Lung (tissue), 12 donors: Measurements from ENCODE around the gene TBX5. TPM values are rescaled to one million over a fixed set of nuclear protein-coding genes. Genes with fewer than 3 reads are reported as not detected.
A peak's percentile ranks its signal among the peaks of the same experiment; 100 is the strongest.

Experiments
- ATAC-seq: fragments of 200-7000 bp; cut with Tn5 transposase; one replicate; pipeline ENCODE4 v1.9.1; 2020; ENCODE audit warnings: moderate number of reproducible peaks; ENCODE audit not compliant: insufficient read depth, low FRiP score
- DNase-seq, 3 donors: peaks; one replicate each; pipeline ENCODE4 v3.0.0-alpha.2; 2013 to 2017
- H3K27ac ChIP-seq, 2 donors: one replicate each; pipeline ENCODE4 v1.5.1; 2013; ENCODE audit warnings: mild to moderate bottlenecking in 2 of 2, moderate library complexity in 2 of 2, control low read depth in 1 of 2, inconsistent platforms in 1 of 2, low read depth in 1 of 2, low read length in 1 of 2
- H3K27me3 ChIP-seq, 3 donors: one replicate each; pipeline ENCODE4 v1.5.1; 2013; ENCODE audit warnings: low read length in 2 of 3; ENCODE audit not compliant: control insufficient read depth in 3 of 3, insufficient read depth in 3 of 3
- H3K36me3 ChIP-seq, 4 donors: one replicate each; pipeline ENCODE4 v1.5.1; 2013; ENCODE audit warnings: low read length in 4 of 4, mild to moderate bottlenecking in 1 of 4, moderate library complexity in 1 of 4; ENCODE audit not compliant: control insufficient read depth in 4 of 4, insufficient read depth in 4 of 4
- H3K4me1 ChIP-seq, 5 donors: one replicate each; pipeline ENCODE4 v1.5.1; 2013; ENCODE audit warnings: low read length in 5 of 5, mild to moderate bottlenecking in 2 of 5, moderate library complexity in 1 of 5; ENCODE audit not compliant: control insufficient read depth in 5 of 5, insufficient read depth in 5 of 5
- H3K4me3 ChIP-seq: one replicate; pipeline ENCODE4 v1.5.1; 2013; ENCODE audit warnings: mild to moderate bottlenecking, control low read depth, moderate library complexity
- H3K9ac ChIP-seq, 2 donors: one replicate each; pipeline ENCODE4 v1.5.1; 2013; ENCODE audit warnings: low read length in 2 of 2, control low read depth in 1 of 2; ENCODE audit not compliant: insufficient read depth in 1 of 2
- H3K9me3 ChIP-seq, 4 donors: one replicate each; pipeline ENCODE4 v1.5.1; 2013; ENCODE audit warnings: low read length in 3 of 4, mild to moderate bottlenecking in 1 of 4, moderate library complexity in 1 of 4; ENCODE audit not compliant: control insufficient read depth in 4 of 4, insufficient read depth in 3 of 4
- WGBS, 2 donors: extraction: QIAGEN DNeasy Blood & Tissue Kit; methylation state at CpG; one replicate each; pipeline ENCODE4 v1.1.7; 2013; 5-methylcytosine and 5-hydroxymethylcytosine counted together
- polyA plus RNA-seq, 2 donors: library from polyadenylated mRNA; stranded (reverse); fragments of 200-250 nt; gene quantifications; one replicate each; pipeline ENCODE4 v1.2.1, GENCODE V29; 2013
- total RNA-seq, 2 donors: library from RNA; depleted of rRNA in 1 of 2; stranded (reverse); fragments of >200 nt in 1 of 2; gene quantifications; one replicate each; pipeline ENCODE4 v1.2.1, GENCODE V29; 2014 to 2021
- TF ChIP-seq, protein P1 (sequence below): IDR thresholded peaks from 2 replicates; pipeline ENCODE4 v1.5.1; 2012; ENCODE audit warnings: mild to moderate bottlenecking; ENCODE audit errors: control extremely low read depth, extremely low read depth
- donor health status: control.
- donor health status: control.
- donor health status: Bipolar disorder and iron deficiency.
- donor health status: healthy.
- donor health status: DM: yes; HTN: yes; CAD: no.

Gene TBX5
- total and polyA plus RNA-seq, 4 donors: 5.6 to 39.7 (median 13.9) TPM

GRCh38 chr12:114447274-114447716 is 41.4 kb upstream of the TBX5 start:
- DNase-seq (peak; percentile 82 to 92 (median 89)), ATAC-seq (no peak)
- Histone ChIP-seq H3K4me3 (no peak overlapping the region), H3K27me3 (peaks cover 15 to 65% (median 19%) of the 10 kb centered on the region in 3 donors), H3K27ac (no peak overlapping the region), H3K9me3 (peaks cover 0 to 4% (median 0%) of the 10 kb centered on the region in 4 donors), H3K36me3 (no peaks in the 10 kb centered on the region), H3K9ac (no peak overlapping the region), H3K4me1 (peaks cover 0 to 64% (median 7%) of the 10 kb centered on the region in 5 donors)
- TF ChIP-seq, protein P1, sequence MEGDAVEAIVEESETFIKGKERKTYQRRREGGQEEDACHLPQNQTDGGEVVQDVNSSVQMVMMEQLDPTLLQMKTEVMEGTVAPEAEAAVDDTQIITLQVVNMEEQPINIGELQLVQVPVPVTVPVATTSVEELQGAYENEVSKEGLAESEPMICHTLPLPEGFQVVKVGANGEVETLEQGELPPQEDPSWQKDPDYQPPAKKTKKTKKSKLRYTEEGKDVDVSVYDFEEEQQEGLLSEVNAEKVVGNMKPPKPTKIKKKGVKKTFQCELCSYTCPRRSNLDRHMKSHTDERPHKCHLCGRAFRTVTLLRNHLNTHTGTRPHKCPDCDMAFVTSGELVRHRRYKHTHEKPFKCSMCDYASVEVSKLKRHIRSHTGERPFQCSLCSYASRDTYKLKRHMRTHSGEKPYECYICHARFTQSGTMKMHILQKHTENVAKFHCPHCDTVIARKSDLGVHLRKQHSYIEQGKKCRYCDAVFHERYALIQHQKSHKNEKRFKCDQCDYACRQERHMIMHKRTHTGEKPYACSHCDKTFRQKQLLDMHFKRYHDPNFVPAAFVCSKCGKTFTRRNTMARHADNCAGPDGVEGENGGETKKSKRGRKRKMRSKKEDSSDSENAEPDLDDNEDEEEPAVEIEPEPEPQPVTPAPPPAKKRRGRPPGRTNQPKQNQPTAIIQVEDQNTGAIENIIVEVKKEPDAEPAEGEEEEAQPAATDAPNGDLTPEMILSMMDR: no peak
- 0 to 3% methylated on average over 37 of the region's 37 CpGs for WGBS, 2 donors

DNA sequence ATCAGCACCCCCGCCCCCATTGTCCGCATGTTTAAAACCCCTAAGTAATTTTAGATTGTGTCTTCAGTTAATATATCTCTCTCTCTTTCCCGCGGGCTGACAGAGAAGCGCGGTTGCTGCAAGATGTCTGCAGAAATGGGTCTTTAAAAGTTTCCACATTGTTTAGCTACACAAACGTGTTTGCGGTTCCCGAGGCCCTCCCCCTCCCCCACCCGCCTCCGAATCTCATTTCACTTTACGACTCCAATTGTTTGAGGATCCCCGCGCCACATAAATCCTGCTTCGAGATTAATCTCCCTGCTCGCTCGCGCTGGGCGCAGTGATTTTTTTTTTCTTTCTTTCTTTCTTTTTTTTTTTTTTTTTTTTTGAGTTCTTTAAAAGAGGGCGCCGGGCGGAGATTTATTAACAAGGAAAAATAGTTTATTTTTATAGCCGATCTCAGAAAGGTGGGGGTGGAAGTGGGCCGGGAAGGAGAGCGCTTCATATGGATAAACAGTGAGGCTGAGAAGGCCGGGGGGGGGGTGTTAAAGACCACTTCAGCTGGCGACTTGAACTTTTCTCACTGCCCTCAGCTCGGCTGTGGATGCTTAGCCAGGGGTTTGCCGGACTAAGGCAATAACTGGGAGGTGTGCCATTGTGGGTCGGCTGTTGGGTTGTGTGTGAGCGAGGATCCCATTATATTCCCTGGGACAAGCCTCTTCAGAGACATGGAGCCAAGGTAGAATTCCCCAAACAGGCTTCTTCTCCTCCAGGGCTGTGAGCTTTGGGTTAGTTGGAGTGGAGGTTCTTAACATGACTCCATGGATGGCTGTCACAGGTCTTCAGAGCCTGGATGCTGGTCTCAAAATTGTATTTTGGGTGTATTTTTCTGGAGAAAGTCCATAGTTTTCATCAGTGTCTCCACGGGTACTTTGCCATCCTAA is 39.7 kb upstream of the TBX5 start:
- TF ChIP-seq, protein P1: no peak
- ATAC-seq (no peak), DNase-seq (peak; percentile 68 to 85 (median 72))
- Histone ChIP-seq H3K4me3 (no peak overlapping the region), H3K4me1 (peaks cover 0 to 81% (median 17%) of the 10 kb centered on the region in 5 donors), H3K9me3 (peaks cover 0 to 5% (median 0%) of the 10 kb centered on the region in 4 donors), H3K27me3 (peaks cover 18 to 67% (median 25%) of the 10 kb centered on the region in 3 donors), H3K36me3 (no peaks in the 10 kb centered on the region), H3K27ac (no peak overlapping the region), H3K9ac (no peak overlapping the region)
- 9 to 15% methylated on average over 32 of the region's 32 CpGs for WGBS, 2 donors

GRCh38 chr12:114444422-114445279 is 38.7 kb upstream of the TBX5 start:
- TF ChIP-seq, protein P1: no peak
- Histone ChIP-seq H3K9ac (peak overlapping the region in 1 of 2 donors; percentile 50), H3K9me3 (peaks cover 0 to 6% (median 0%) of the 10 kb centered on the region in 4 donors), H3K27me3 (peaks cover 14 to 66% (median 26%) of the 10 kb centered on the region in 3 donors), H3K4me1 (peaks cover 0 to 82% (median 17%) of the 10 kb centered on the region in 5 donors), H3K27ac (no peak overlapping the region), H3K4me3 (no peak overlapping the region), H3K36me3 (no peaks in the 10 kb centered on the region)
- peak in 1 of 3 donors; percentile 58 for DNase-seq
- 10 to 16% methylated on average over 44 of the region's 44 CpGs for WGBS, 2 donors
- no peak for ATAC-seq
